NCI-H1105 treated with DMSO at 0.1 percent for 48 hours (cell line): ENCODE results near the gene ALDH5A1.
A peak's percentile ranks its signal among the peaks of the same experiment; 100 is the strongest.

Experiments
- DNase-seq: peaks from one replicate; lab custom pipeline; 2025; lab: John Stamatoyannopoulos, UW

ALDH5A1 gene

GRCh38 chr6:24494821-24495795 lies at the start of gene ALDH5A1:
ALDH5A1 (plus strand) TSS chr6:24494969; CDS start chr6:24494997, 28 bp downstream.
- DNase-seq = peak; percentile 81

DNA sequence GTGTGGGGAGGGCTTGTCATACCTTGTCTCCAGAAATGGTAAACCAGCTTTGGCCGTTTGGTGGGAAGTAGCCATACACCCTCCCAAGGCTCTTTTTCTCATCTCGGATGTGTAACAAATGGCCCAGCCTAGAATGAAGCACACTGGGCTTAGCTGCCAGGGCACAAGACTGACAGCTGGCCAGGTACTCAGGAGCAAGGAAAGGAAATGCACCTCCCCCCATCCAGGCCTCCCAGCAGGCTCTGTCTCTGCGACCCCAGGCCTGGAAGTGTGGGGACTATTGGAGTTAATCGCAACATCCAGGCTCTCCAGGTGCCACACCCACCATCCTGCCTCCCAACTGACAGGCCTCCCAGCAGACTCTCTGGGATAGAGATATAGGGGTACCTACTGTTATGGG lies 49.1 kb upstream of the ALDH5A1 start:
- DNase-seq = no peak

GRCh38 chr6:24446670-24447069 lies 48.1 kb upstream of the ALDH5A1 start:
- DNase-seq = no peak

DNA sequence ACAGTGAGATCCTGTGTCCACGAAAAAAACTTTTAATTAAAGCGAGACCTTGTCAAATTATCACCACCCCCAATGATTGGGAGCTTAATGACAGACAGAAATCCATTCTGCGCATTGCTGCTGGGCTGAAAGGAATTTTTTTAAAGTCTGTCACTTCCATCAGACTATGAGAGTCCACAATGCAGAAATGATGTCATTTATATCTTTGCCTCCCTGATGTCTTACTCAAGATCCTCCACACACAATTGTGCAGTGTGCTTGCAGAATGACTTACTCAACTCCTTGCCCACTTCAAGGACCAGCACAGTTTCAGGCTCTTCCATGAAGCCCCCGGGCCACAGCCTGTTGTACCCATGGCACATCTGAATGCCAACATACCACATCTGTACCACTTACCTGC lies 46.4 kb upstream of the ALDH5A1 start:
- DNase-seq = no peak

DNA sequence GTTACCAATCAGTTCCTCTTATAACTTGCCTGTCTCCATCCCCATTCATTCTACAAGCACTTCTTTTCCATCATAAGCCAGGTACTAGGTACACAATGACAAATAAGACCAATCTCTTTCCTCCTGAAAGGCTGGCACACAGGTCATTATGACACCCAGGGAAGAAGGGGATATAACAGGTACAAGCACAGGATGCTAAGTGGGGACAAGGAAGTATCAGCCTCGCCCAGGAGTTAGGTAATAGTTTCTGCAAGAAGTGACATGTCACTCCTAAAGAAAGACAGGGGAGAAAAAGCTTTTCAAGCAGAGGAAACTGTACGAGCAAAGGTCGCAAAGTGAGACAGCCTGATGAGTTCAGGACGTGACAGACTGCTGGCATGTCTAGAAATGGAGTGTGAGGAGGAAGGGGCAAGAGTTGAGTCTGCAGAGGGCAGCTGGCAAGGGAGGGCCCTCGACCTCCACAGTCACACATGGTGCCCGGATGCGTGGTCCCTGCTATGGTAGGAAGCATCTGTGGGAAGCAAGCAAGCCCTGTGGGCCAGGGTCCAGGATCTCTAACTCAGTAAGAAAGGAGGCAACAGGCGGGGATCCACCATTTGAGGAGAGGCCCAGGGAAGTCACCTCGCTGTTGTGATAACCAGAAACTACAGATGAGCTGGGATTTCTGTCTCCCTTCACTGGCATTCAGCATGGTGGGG lies 45.8 kb upstream of the ALDH5A1 start:
- no peak for DNase-seq

GRCh38 chr6:24451581-24452388 lies 43.0 kb upstream of the ALDH5A1 start:
- DNase-seq = no peak

DNA sequence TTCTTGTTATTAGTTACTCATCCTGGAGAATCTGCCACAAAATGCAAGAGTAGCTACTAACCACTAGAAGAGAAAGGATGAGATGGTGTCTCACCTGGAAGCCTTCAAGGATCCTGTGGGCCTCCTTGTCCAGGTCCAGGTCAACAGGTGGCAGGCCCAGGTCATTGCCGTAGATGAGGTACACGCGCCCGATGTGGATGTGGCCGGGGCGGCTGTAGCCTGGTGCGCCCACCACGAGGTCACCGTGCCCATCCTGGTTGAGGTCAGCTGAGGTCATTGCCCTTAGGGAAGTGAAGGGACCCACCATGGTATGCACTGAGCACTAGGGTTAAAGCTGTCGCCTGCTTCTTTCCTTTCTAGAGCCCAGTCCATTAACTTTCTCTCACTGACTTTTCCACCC lies 40.8 kb upstream of the ALDH5A1 start:
- DNase-seq = no peak

DNA sequence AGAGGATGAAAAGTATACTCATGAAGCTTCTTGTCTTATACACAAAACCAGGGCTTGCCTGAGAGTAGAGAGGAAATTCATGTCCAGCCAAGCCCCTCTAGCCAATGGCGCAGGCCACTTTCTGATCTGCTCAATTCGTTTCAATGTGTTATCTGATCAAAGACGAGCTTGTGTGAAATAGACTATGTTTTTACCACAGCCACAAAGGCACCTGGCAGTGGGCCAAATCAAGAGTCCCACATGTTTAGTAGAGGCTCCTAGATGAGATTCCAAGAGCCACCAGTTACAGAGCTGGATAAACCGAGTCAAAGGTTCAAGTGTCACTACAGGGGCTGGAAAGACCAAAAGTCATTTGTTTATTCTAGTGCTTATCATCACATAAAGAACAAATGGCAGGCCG lies 40.3 kb upstream of the ALDH5A1 start:
- DNase-seq = no peak

- no peak for DNase-seq
Observed at GRCh38 chr6:24455061-24455460, 39.7 kb upstream of the ALDH5A1 start.

GRCh38 chr6:24458134-24458533 lies 36.6 kb upstream of the ALDH5A1 start:
- no peak for DNase-seq

DNA sequence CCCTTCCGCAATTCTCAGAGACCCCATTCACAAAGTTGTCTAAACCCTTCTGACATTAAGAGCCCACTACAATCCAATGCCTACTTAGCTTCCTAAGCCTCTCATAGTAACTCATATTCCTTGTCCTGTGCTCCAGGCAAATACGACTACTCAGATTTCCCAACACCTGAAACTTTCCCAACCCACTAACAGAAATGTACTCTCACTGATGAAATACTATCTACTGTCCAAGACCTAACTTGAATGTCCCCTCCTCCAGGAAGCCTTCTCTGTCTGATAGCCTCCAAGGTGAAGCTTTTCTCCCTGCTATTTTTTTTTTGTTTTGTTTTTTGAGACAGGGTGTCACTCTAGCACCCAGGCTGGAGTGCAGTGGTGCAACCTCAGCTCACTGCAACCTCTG lies 35.8 kb upstream of the ALDH5A1 start:
- no peak for DNase-seq

- DNase-seq = no peak
Observed at GRCh38 chr6:24460966-24461365, 33.8 kb upstream of the ALDH5A1 start.

DNA sequence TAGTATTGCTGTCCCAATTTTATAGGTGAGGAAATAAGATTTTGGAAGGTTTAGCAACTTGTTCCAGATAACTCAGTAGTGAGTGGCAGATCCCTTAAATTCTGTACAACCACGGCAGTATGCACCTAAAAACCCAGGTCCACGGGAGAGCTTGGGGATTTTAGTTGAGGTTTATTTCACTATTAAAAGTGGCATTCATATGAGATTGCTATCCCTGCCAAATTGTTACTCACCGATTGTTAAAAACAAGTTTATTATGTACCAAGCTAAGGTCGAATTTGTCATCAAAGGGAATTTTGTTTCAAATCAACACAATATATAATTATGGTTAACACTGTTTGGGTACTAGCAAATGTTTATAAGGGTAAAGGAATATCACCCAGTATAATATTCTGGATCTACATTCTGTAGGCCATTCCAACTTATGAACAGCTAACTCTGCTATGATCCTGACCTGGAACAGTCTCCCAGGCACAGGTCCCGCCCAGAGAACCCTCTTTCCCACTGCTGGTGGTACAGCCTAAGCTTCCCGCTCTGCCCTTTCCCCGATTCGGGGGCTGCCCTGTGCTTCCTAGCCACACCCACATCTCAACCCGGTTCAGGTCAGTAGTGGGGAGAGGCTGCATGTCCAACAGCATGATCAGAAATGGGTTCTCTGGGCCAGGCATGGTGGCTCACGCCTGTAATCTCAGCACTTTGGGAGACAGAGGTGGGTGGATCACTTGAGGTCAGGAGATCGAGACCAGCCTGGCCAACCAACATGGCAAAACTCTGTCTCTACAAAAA lies 30.3 kb upstream of the ALDH5A1 start:
- DNase-seq = no peak

GRCh38 chr6:24469811-24470210 lies 25.0 kb upstream of the ALDH5A1 start:
- no peak for DNase-seq

DNA sequence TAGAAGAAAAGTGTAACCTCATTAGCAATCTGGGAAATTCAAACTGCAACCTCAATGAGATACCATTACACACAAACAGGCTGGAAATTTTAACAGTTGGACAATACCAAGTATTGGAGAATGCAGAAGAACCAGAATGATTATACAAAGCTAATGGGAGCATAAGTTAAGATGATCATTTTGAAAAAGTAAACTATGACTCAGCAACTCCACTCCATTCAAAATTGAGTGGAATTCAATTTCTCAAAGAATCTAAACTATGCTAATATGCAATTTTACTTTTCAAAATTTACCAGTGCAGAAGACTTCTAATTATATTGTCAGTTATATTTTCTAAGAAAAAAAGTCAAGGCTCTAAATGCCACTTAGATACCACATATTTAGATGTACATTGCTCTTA lies 22.6 kb upstream of the ALDH5A1 start:
- DNase-seq = no peak

GRCh38 chr6:24476631-24477030 lies 18.1 kb upstream of the ALDH5A1 start:
- no peak for DNase-seq

DNA sequence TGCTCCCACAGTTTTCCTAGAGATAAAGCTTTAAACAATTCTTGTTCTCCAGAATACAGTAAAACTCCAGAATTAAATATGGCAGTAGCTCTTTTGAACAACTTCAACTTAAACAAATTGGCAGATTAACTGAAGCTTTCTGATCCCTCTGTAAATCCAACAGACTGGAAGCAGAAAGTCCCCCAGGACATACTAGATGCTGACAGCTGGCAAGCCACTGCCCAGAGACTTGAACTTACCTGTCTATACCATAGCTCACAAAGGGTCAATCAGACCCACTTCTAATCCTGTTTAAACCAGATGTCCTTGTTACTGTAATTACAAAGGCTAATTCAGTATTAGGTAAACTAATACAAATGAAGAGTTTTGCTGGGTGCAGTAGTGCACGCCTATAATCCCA lies 17.7 kb upstream of the ALDH5A1 start:
- no peak for DNase-seq

GRCh38 chr6:24478903-24479302 lies 15.9 kb upstream of the ALDH5A1 start:
- no peak for DNase-seq

- DNase-seq = no peak
Observed at GRCh38 chr6:24480705-24481104, 14.1 kb upstream of the ALDH5A1 start.

- no peak for DNase-seq
Observed at GRCh38 chr6:24481449-24481848, 13.3 kb upstream of the ALDH5A1 start.

GRCh38 chr6:24484657-24485323 lies 10.0 kb upstream of the ALDH5A1 start:
- no peak for DNase-seq
